Stimulated activated CD4-positive, alpha-beta T cell treated with anti-CD3 and anti-CD28 coated beads, TNF-alpha, amount 100 ng/mL, for 48 hours (primary cell): Measurements from ENCODE around the gene TAS2R46.
"Not testable (repeated sequence)": the region's sequence is repeated elsewhere in the genome, so short reads cannot be mapped to it uniquely, and the experiment has no call there.

Source experiments
- DNase-seq, 3 donors: peaks; one replicate each; pipeline ENCODE4 v3.0.0-alpha.2; 2020; ENCODE audit warnings: low read depth in 3 of 3

The TAS2R46 gene

GRCh38 chr12:11039171-11039570 lies 22.9 kb downstream of the TAS2R46 start:
- DNase-seq = no peak

GRCh38 chr12:11033959-11034358 lies 28.1 kb downstream of the TAS2R46 start:
- DNase-seq = not testable (repeated sequence)

GRCh38 chr12:11031307-11031706 lies 30.8 kb downstream of the TAS2R46 start, which contains the start of gene TAS2R31:
Gene TAS2R31 (minus strand): TSS chr12:11031407. CDS start chr12:11031335, 72 bp downstream.
- DNase-seq = no peak

- DNase-seq = no peak
These were observed 36.0 kb downstream of the TAS2R46 start for GRCh38 chr12:11026118-11026517.

GRCh38 chr12:11023387-11023786 lies 38.7 kb downstream of the TAS2R46 start:
- DNase-seq = no peak

GRCh38 chr12:11022520-11022919 lies 39.6 kb downstream of the TAS2R46 start, which contains the start of gene TAS2R19:
Gene TAS2R19 (minus strand): TSS chr12:11022620. CDS start chr12:11022571, 49 bp downstream.
- no peak for DNase-seq

- DNase-seq = no peak
These were observed 45.2 kb downstream of the TAS2R46 start for GRCh38 chr12:11016937-11017336.

GRCh38 chr12:11015775-11016430 lies 46.2 kb downstream of the TAS2R46 start:
- DNase-seq = no peak

GRCh38 chr12:11014234-11014633 lies 47.9 kb downstream of the TAS2R46 start:
- DNase-seq = no peak
